H1 (cell line): Measurements from ENCODE around the gene QSER1. TPM values are rescaled to one million over a fixed set of nuclear protein-coding genes. Genes with fewer than 3 reads are reported as not detected.

Experiments
- ASH2L ChIP-seq: fragments of 200-600, 300-600 bp; sonication (generic); IDR thresholded peaks from one replicate; pipeline ENCODE4 v1.7.1; 2017; ENCODE audit warnings: low read length
- BACH1 ChIP-seq: IDR thresholded peaks from 2 replicates; pipeline ENCODE4 v1.6.1; 2012; ENCODE audit warnings: low read length, improper control_type of control experiment
- CBX5 ChIP-seq: fragments of 300-800, 300-1000 bp; sonication (generic); IDR thresholded peaks from 2 replicates; pipeline ENCODE4 v1.7.1; 2016; ENCODE audit warnings: antibody characterized with exemption, low read length, low read depth
- CBX8 ChIP-seq: fragments of 300-800, 300-1000 bp; sonication (generic); IDR thresholded peaks from 2 replicates; pipeline ENCODE4 v1.7.1; 2016; ENCODE audit warnings: low read depth, low read length, borderline replicate concordance
- CTBP2 ChIP-seq: IDR thresholded peaks from 2 replicates; pipeline ENCODE4 v1.7.0; 2011; ENCODE audit warnings: borderline replicate concordance, mild to moderate bottlenecking, moderate library complexity, mixed read lengths, low read length; ENCODE audit not compliant: insufficient read depth, insufficient read length
- E2F6 ChIP-seq: IDR thresholded peaks from 2 replicates; pipeline ENCODE4 v1.6.1; 2012; ENCODE audit warnings: inconsistent platforms
- HDAC6 ChIP-seq: IDR thresholded peaks from one replicate; pipeline ENCODE4 v1.7.1; 2012; ENCODE audit warnings: low read depth, mild to moderate bottlenecking, inconsistent platforms, low read length, moderate library complexity
- MAX ChIP-seq: IDR thresholded peaks from 2 replicates; pipeline ENCODE4 v1.6.1; 2012; ENCODE audit warnings: inconsistent platforms
- NANOG ChIP-seq: IDR thresholded peaks from 2 replicates; pipeline ENCODE4 v1.6.1; 2011; ENCODE audit warnings: low read length, low read depth, mild to moderate bottlenecking, inconsistent platforms; ENCODE audit not compliant: insufficient read depth, poor library complexity, severe bottlenecking
- PHF8 ChIP-seq: fragments of 200-600 bp; sonication (generic); conservative IDR thresholded peaks from 2 replicates; pipeline ENCODE4 v1.7.1; 2012; ENCODE audit warnings: low read depth, mild to moderate bottlenecking, inconsistent platforms, low read length, moderate library complexity
- RBBP5 ChIP-seq: IDR thresholded peaks from 2 replicates; pipeline ENCODE4 v1.7.1; 2012; ENCODE audit warnings: low read depth, mild to moderate bottlenecking, inconsistent platforms, low read length, moderate library complexity, borderline replicate concordance
- SIN3A ChIP-seq, 2 experiments: IDR thresholded peaks in 1 of 2; conservative IDR thresholded peaks in 1 of 2; 2 replicates each; pipeline ENCODE4 v1.6.1; 2011 to 2012; ENCODE audit warnings: low read length in 2 of 2, improper control_type of control experiment in 1 of 2, low read depth in 1 of 2, mild to moderate bottlenecking in 1 of 2
- TEAD4 ChIP-seq: IDR thresholded peaks from 2 replicates; pipeline ENCODE4 v1.6.1; 2012; ENCODE audit warnings: low read depth, low read length, inconsistent platforms, mixed read lengths
- polyA plus RNA-seq, 7 experiments: library from polyadenylated mRNA; depleted of rRNA in 3 of 7; stranded (reverse) in 5 of 7; unstranded in 2 of 7; fragments of >200 nt in 5 of 7; fragments of 200-250 nt in 2 of 7; gene quantifications; 1 replicate in 5 of 7; 2 replicates in 1 of 7; 4 replicates in 1 of 7; pipeline versions ENCODE4 v1.2.1 to v1.2.3, GENCODE V29; 2011 to 2013; ENCODE audit warnings: missing spikeins in 2 of 7, mixed read lengths in 2 of 7
- total RNA-seq: library from RNA; stranded (reverse); fragmentation: NEBNext Ultra II Directional; extraction: Animal tissue kit (Norgen Biotek cat#: 25700); gene quantifications from 2 replicates; pipeline ENCODE4 v1.2.1, GENCODE V29; 2021

The QSER1 gene
- total and polyA plus RNA-seq, 2 of the 8 experiments (the other 6 are each of a cell fraction or from before 2014, with no cell fraction given): 29.3 to 117 TPM

- TF ChIP-seq BACH1 (no peak), CBX8 (no peak), PHF8 (peak; percentile 43; the same call in 1 of the 2 replicates), TEAD4 (no peak), ASH2L (peak; percentile 36), SIN3A (conservative IDR thresholded peaks at IDR 0.05 in 1 of 2, IDR thresholded peaks at IDR 0.05 in 1 of 2; ENCODE audit: low read depth in 1 of 2, low read length in 2 of 2) (0 out of 4 replicates have a peak, but pooled peaks have one; percentile 12 to 15), HDAC6 (no peak), E2F6 (no peak), NANOG (no peak), MAX (0 out of 2 replicates have a peak, but pooled peaks have one; percentile 11), CTBP2 (no peak), CBX5 (no peak), RBBP5 (no peak)
- TF ChIP-seq, all 59 proteins: peak for 10
Measured at GRCh38 chr11:32893343-32894148, 935 bp downstream of the QSER1 start (continued).
